Erythroblast (primary cell): ENCODE data around the gene LPIN3.
A peak's percentile ranks its signal among the peaks of the same experiment; 100 is the strongest.

Experiments used
- DNase-seq, 2 experiments: peaks; one replicate each; lab custom pipeline; 2025; lab: John Stamatoyannopoulos, UW
- GATA1 ChIP-seq: IDR thresholded peaks from 2 replicates; pipeline ENCODE4 v1.6.1; 2011; ENCODE audit warnings: low read depth, mild to moderate bottlenecking, control low read depth, low read length, moderate library complexity
- POLR2A ChIP-seq: IDR thresholded peaks from 2 replicates; pipeline ENCODE4 v1.6.1; 2011; ENCODE audit warnings: mild to moderate bottlenecking, low read length

Gene LPIN3

GRCh38 chr20:41340327-41341055 lies at the start of gene LPIN3:
TSS of gene LPIN3 (plus strand) at chr20:41340821. CDS start at chr20:41345804, 4,983 bp downstream.
- peak; percentile 89 to 93 for DNase-seq

GRCh38 chr20:41293269-41294037 lies 47.2 kb upstream of the LPIN3 start:
- TF ChIP-seq GATA1 (no peak), POLR2A (no peak)
- DNase-seq: no peak

More at GRCh38 chr20:41340327-41341055, at the start of gene LPIN3:
- no peak for TF ChIP-seq GATA1
- TF ChIP-seq POLR2A: no peak

GRCh38 chr20:41299899-41300298 lies 40.7 kb upstream of the LPIN3 start:
- no peak for TF ChIP-seq POLR2A
- no peak for TF ChIP-seq GATA1
- DNase-seq: no peak

GRCh38 chr20:41300383-41300782 lies 40.2 kb upstream of the LPIN3 start:
- TF ChIP-seq GATA1 (no peak), POLR2A (no peak)
- DNase-seq: no peak

- no peak for DNase-seq
These were observed 39.7 kb upstream of the LPIN3 start for GRCh38 chr20:41300886-41301285.

GRCh38 chr20:41304002-41304401 lies 36.6 kb upstream of the LPIN3 start:
- no peak for TF ChIP-seq GATA1
- no peak for TF ChIP-seq POLR2A
- no peak for DNase-seq

More at GRCh38 chr20:41300886-41301285, 39.7 kb upstream of the LPIN3 start:
- TF ChIP-seq GATA1 (no peak), POLR2A (no peak)

GRCh38 chr20:41304424-41305079 lies 36.1 kb upstream of the LPIN3 start:
- DNase-seq: no peak
- no peak for TF ChIP-seq GATA1
- no peak for TF ChIP-seq POLR2A

GRCh38 chr20:41306061-41306727 lies 34.4 kb upstream of the LPIN3 start:
- TF ChIP-seq POLR2A (no peak), GATA1 (no peak)
- DNase-seq: no peak

GRCh38 chr20:41307021-41307420 lies 33.6 kb upstream of the LPIN3 start:
- DNase-seq: no peak
- no peak for TF ChIP-seq GATA1
- TF ChIP-seq POLR2A: no peak

GRCh38 chr20:41308290-41308711 lies 32.3 kb upstream of the LPIN3 start:
- DNase-seq: peak; percentile 30 to 50
- no peak for TF ChIP-seq GATA1
- no peak for TF ChIP-seq POLR2A

- TF ChIP-seq POLR2A: no peak
- no peak for TF ChIP-seq GATA1
- DNase-seq: peak; percentile 70 to 88
These were observed 31.8 kb upstream of the LPIN3 start for GRCh38 chr20:41308726-41309413.

GRCh38 chr20:41309817-41310216 lies 30.8 kb upstream of the LPIN3 start:
- no peak for TF ChIP-seq GATA1
- TF ChIP-seq POLR2A: no peak
- DNase-seq: peak in 1 of 2 experiments; percentile 16

GRCh38 chr20:41312009-41312408 lies 28.6 kb upstream of the LPIN3 start:
- peak; percentile 11 to 50 for DNase-seq

GRCh38 chr20:41314386-41314785 lies 26.2 kb upstream of the LPIN3 start:
- TF ChIP-seq GATA1: no peak
- no peak for TF ChIP-seq POLR2A
- DNase-seq: no peak
